Fibroblast of skin of scalp (primary cell): ENCODE measurements around the gene NOS3.
A peak's percentile ranks its signal among the peaks of the same experiment; 100 is the strongest.

ENCODE experiments used
- DNase-seq: peaks from one replicate; pipeline ENCODE4 v3.0.0-alpha.2; 2013

NOS3 gene

GRCh38 chr7:151060113-151060415 is 69.2 kb downstream of the NOS3 start:
- DNase-seq: no peak

GRCh38 chr7:151060416-151061212 is 69.8 kb downstream of the NOS3 start:
- DNase-seq: peak; percentile 52

GRCh38 chr7:151061213-151062110 is 70.6 kb downstream of the NOS3 start:
- peak; percentile 56 for DNase-seq

- no peak for DNase-seq
These were observed 71.2 kb downstream of the NOS3 start for GRCh38 chr7:151062111-151062398.

- no peak for DNase-seq
These were observed 71.8 kb downstream of the NOS3 start for GRCh38 chr7:151062399-151063211.

- no peak for DNase-seq
These were observed 72.4 kb downstream of the NOS3 start for GRCh38 chr7:151063212-151063561.
